ENCODE data around the gene SPRR1A.

SPRR1A gene

GRCh38 chr1:153025797-153026196 lies 41.9 kb downstream of the SPRR1A start:
- no peak for DNase-seq (ENCODE audit: extremely low read depth in 1 of 2, low read depth in 1 of 2)

GRCh38 chr1:153028766-153029165 lies 44.9 kb downstream of the SPRR1A start:
- DNase-seq (ENCODE audit: extremely low read depth in 1 of 2, low read depth in 1 of 2) = no peak

GRCh38 chr1:153030895-153031294 lies 47.0 kb downstream of the SPRR1A start, which contains the start of gene SPRR1B:
Gene SPRR1B, plus strand, starts transcription at chr1:153031203. Its CDS starts 1,143 bp downstream, at chr1:153032346.
- no peak for DNase-seq (ENCODE audit: extremely low read depth in 1 of 2, low read depth in 1 of 2)

GRCh38 chr1:153032073-153032472 lies 48.2 kb downstream of the SPRR1A start:
- DNase-seq (ENCODE audit: extremely low read depth in 1 of 2, low read depth in 1 of 2) = no peak

GRCh38 chr1:153032677-153033308 lies 48.9 kb downstream of the SPRR1A start:
- no peak for DNase-seq (ENCODE audit: extremely low read depth in 1 of 2, low read depth in 1 of 2)

- DNase-seq (ENCODE audit: extremely low read depth in 1 of 2, low read depth in 1 of 2) = no peak
Measured at GRCh38 chr1:153035211-153035610, 51.3 kb downstream of the SPRR1A start.

Measured in stimulated activated CD8-positive, alpha-beta memory T cell treated with anti-CD3 and anti-CD28 coated beads, Interleukin-7, amount 100 ng/mL, for 48 hours (primary cell).